T-helper 2 cell (primary cell): ENCODE data around the gene PRRT1.
A peak's percentile ranks its signal among the peaks of the same experiment; 100 is the strongest.
"Not testable (repeated sequence)": the region's sequence is repeated elsewhere in the genome, so short reads cannot be mapped to it uniquely, and the experiment has no call there.

Source experiments
- DNase-seq, 5 experiments: peaks; one replicate each; pipeline versions ENCODE4 v3.0.0 to v3.0.0-alpha.2; 2012 to 2022

The PRRT1 gene

DNA sequence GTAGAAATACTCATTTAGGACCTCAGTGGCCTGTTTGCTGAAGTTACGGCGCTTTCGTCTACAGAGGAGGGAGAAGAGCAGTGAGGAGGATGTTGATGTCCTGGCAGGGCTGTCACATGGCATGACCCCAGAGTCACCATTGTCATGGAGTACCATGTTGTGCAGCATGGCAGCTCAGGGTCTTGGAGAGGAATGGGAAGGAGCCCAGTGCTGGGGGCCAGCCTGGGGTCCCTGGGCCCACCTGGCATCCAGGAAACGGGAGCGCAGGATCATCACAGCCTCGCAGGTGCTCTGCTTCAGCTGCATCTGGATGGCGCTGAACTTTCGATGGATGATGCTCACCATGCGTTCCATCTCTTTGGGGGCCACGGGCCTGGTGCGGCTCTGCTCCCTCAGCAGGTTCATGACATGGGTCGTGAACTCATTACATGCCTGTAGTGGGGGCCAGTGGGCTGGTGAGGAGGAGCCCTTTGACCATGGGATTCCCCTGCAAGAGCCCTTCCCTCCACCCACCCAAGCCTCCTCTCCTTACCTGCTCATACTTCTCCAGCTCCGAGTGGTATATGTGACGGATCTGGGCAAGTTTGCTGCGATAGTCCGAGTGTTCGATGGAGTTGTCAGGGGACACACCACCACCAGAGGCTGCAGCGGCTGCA, 36.1 kb upstream of the PRRT1 start:
- DNase-seq: not testable (repeated sequence)

DNA sequence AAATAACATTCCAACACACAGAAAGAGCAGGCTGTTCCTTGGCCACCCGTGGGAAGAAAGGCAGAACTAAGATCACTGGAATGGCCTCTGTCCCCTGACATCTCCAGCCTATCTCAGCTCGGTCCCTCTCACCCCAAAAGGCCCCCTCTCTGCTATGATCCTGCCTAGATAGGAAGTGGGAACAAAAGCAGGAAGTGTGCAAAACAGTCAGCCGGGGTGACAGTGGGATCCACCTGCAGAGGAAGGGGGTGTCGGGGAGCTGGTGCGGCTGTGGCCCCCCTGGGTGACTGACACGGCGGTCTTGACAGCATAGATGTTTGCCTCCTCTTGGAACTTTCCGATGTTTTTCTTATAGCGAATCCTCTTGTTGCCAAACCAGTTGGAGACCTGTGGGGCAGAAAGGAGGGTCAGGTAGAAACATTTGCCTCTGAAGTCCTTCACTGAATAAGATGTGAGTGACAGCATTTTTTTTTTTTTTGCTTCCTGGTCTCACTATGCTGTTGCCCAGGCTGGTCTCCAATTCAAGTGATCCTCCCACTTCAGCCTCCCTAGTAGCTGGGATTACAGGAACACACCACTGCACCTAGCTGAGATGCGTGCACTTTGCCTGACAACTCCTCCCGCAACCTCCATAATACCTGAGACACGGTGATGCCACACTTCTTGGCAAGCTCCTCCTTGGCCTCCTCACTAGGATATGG, 35.4 kb upstream of the PRRT1 start:
- no peak for DNase-seq

DNA sequence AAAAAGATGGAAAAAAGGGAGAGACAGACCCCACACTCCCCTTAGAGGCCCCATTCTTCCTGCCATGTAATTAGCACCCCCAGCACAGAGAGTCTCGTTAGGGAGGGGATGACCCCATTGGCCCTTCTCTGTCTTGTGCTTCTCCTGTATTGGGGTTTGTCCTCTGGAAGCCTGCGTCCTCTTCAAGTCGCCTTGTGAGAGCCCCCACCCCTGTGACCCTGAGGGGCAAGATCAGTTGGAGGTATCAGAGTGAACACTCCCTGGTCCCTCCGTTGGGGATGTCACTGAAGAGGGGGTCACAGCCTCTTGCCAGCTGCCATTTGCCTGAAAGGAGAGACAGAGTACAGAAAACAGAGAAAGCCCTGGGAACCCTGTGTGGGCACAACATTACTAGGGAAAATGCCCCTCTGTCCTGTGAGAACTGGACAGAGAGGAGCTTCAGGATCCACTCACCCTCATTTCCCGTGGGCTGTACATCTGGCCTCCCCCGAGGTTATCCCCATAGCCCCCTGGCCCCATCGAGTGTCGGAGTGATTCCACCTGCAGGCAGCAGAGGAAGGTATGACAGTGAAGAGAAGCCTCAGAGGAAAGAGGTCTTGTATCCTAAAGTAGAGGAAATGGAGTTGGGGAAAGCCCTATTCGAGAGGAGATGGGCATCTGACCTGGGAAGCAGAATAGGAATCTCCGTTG, 34.6 kb upstream of the PRRT1 start:
- DNase-seq: not testable (repeated sequence)

DNA sequence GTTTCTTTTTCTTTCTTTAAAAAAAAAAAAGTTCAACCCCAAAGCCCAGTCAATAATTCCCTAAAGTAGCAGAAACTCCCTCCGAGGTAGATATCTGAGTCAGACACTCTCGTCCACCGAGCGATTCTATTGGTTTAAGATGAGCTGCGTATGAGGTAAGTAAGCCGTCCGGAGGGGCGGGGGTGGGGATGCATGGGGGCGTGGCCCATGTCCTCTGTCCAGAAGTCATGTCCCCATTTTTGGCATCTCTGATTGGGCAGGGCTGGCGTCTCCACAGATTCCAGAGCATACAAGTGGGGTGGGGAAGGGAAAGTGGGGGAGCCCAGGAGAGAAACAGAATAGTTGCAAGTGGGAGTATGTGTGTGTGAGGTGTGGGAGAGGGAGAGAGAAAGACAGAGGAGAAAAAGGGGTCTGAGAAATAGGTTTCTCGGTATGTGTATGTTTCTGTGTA, 34.0 kb upstream of the PRRT1 start:
- DNase-seq: peak in 4 of 5 experiments; percentile 42 to 87 (median 48)

DNA sequence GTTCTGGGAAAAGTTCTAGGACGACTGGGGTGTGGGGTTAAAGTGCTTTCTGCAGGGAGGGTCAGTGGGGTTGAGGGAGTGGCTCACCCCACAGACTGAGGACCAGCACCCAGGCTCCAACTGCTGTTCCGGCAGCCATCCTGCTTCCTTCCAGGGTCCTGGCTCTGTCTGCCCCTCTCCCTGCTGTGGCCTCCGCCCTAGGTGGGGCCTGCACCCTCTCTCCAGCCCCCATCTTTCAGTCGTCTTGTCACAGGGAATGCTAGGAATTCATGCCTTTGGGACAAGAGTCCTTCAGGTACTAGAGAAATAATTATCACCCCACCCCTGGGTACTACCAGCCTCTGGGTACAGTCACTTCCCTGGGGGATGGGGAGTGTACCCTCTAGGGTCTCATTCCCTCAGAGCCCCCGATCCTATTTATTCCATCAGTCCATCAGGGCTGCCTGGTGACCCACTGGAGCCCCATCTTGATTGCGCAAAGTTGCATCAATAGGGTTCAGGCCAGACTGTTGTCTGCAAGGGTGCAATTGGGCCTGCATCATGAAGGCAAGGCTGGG, 32.4 kb upstream of the PRRT1 start, which contains the start of gene AGER:
AGER (minus strand) TSS at position 170 of the 557 bp plus-strand sequence; CDS start at position 139, 31 bp downstream.
- DNase-seq: no peak

DNA sequence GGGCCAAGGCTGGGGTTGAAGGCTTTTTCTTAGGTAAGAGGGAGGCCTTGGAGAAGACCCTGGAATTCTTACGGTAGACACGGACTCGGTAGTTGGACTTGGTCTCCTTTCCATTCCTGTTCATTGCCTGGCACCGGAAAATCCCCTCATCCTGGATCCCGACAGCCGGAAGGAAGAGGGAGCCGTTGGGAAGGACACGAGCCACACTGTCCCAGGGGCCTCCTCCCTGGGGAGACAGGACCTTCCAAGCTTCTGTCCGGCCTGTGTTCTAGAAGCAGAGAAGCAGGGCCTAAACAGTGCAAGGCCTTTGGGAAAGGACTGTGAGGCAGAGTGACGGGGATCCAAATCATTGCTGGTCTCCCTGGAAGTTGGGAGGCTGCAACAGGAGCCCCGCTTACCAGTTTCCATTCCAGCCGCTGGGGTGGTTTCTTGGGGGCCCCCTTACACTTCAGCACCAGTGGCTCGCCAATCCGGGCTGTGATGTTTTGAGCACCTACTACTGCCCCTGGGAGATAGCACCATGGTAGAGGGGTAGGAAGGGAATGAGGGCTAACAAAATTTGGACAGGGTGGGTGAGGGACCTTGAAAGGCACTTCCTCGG, 31.8 kb upstream of the PRRT1 start:
- no peak for DNase-seq

DNA sequence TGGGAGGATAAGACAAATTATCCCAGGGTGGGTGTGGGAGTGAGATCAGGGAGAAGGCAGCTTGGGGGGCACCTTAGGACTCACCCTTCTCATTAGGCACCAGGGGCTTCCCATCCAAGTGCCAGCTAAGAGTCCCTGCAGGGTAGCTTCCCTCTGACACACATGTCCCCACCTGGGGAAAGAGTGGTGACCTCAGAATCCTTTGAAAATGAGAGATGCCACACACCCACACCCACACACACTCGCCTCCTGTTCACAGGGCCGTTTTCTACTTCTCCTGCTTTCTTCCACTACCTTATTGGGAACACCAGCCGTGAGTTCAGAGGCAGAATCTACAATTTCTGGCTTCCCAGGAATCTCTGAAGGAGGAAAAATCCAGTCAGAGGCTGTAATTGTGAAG, 31.3 kb upstream of the PRRT1 start:
- DNase-seq: no peak

DNA sequence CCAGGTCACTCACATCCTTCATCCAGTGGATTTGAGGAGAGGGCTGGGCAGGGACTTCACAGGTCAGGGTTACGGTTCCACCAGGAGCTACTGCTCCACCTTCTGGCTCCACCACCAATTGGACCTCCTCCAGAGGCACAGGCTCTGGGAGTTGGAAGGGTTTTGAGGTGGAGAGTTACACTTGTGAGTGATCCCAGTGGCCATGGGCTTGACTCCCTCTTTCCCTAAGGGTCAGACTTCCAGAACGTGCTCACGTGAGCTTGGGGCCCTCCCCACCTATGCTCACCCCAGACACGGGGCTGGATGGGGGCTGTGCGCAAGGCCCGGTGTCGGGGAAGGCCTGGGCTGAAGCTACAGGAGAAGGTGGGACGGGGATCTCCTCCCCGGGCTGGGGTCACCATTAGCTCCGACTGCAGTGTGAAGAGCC, 30.8 kb upstream of the PRRT1 start:
- no peak for DNase-seq

DNA sequence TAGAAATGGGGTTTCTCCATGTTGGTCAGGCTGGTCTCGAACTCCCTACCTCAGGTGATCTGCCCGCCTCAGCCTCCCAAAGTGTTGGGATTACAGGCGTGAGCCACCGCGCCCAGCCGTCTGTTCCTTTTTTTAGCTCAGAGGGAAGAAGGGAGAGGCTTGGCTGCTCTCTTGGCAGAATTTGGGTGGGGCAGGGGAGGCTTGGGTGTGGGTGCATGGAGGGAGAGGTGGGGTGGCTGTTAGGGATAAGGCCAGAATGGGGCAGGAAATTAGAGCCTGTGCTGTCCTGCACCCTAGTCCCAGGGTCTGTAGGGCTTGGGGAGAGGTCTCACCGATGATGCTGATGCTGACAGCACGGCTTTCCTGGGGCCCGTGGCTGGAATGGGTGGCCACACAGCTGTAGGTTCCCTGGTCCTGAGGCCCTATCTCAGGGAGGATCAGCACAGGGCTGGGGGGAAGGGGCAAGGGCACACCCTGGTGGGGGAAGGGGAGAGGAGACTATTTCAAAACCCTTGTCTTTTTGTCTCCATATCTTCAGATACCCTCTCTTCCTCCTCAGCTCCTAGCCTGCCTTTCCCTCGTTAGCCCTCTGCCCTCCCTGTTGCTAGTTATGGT, 30.3 kb upstream of the PRRT1 start:
- no peak for DNase-seq

DNA sequence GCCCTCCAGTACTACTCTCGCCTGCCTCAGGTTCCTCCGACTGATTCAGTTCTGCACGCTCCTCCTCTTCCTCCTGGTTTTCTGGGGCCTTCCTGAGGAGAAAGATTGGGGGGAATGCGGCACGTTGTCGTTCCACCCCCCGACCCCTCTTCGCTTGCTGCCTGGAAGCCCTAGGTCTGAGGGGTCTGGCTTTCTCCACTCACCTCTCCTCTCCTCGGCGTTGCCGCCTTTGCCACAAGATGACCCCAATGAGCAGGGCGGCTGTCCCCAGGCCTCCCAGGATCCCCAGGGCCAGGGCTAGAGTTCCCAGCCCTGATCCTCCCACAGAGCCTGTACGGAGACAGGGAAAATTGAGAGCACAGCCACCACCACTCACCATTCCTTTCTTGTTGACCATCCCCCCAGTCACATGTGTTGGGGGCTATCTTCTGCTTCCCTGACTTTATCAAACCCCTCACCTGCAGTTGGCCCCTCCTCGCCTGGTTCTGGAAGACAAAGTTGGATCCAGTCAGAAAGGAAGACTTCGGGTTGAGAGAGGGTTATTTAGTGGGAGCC, 29.5 kb upstream of the PRRT1 start:
- DNase-seq: no peak

DNA sequence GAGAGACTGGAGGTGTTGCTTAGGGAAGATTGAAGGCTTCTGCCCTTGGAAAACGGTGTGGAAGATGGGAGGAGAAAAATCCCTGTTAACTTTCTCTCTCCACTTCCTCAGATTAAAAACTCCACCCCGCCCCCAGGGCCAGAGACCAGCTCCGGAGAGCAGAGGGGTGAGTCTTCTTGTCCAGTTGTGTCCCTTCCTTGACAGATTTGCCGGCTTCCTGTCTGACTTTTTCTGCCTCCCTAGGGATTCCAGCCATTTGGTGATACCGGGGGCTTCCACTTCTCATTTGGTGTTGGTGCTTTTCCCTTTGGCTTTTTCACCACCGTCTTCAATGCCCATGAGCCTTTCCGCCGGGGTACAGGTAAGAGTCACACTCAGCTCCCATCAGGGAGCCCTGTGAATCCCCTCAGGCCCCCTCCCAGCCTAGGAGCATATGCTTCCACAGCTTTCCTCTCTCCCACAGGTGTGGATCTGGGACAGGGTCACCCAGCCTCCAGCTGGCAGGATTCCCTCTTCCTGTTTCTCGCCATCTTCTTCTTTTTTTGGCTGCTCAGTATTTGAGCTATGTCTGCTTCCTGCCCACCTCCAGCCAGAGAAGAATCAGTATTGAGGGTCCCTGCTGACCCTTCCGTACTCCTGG, 28.1 kb upstream of the PRRT1 start:
- no peak for DNase-seq

DNA sequence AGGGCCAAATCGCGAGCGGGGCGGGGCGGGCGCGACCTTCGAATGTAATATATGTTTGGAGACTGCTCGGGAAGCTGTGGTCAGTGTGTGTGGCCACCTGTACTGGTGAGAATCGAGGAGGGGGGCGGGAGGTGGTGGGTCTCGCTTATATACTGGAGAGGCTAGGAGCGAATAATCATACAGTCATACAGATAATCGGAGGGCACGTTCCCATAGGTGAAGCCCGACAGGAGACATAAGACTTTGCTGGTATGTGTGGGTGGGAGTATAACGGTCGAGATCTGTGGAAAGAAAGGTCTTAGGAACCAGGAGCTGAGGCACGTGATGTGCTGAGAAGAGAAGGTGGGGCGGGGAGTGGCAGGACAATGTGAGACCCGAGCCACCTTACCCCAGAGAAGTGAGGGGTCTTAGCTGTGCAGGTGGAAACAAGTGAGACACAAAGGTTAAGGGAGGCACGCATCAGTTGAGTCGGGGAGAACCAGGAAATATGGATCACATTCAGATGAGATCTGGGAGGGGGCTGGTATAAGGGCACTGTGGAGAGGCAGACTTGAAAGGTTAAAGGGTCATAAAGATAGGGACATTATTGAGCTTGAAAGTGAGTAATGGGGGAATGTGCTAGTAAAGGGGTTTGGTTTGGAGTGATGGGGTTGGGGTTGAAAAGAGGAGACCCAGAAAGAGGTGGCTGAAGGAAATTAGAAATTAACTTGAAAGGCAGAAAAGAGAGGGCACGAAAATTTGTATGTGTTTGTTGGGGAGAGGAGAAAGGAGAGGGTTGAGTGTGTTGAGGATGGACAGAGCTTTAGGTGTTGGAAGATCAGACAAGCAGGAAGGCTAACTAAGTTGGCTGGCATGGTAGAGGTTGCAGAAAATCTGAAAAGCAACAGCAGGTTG, 27.1 kb upstream of the PRRT1 start:
- no peak for DNase-seq

DNA sequence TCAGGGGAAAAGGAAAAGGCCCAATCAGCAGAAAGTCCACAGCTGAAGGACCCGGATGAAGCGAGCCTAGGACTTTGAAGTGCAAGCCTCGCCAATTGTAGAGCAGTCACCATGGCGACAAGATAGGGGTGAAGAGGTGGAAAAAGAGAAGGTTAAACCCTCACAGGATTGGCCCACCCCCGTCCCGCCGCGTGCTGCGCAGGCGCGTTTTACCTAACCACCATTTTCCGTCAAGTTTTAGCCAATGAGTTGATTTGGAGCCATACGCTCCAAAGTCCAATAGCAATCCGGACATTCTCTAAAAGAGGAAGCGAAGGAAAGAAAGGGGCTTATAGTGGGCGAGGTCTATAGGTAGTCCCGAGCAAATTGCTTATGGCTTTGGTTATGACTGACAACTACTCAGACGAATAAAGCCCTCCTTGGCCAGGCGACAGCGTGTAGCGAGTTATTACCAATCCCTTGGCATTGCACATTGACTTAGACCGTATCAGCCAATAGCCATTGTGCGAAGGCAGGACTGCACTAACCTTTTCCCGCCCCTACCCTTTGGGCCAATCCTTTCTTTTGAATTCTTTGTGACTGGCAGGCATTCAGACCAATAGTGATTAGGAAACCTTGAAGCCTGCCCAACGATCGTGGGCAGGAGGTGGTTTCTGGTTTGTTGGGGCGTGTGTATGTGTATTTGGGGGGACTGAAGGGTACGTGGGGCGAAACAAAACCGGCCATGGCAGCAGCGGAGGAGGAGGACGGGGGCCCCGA, 26.2 kb upstream of the PRRT1 start, which contains the start of gene RNF5:
RNF5 (plus strand) TSS at position 618 of the 759 bp plus-strand sequence; CDS start at position 725, 107 bp downstream.
- DNase-seq: peak; percentile 77 to 100 (median 91)

DNA sequence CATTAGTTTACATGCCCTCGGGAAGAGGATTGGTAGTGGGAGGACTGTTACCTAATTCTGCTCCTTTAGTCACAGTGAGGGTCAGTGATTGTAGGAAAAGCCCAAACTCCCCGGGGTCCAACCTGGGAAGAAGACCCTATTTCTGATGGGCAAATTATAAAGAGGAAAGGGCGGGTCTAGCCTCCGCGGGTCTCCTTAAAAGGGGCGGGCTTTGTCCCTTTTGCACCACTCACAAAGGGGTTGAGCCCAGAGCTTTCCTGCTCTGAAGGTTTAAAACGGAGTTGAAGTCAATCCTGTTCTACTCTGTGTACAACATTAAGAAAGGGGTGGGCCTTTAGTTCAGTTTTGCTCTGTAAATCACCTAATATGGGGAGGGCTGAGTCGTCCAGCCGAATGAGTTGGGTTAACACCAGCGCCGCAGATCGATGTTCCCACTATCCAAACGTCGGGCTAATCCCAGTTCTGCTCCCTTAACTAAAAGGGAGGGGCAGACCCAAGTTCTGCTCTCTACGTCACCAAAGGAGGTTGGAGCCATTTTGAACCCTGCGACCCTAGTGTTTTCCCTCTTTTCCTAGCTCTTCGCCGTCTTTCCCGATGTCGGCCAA, 25.5 kb upstream of the PRRT1 start:
- DNase-seq: peak in 2 of 5 experiments; percentile 35 to 77

DNA sequence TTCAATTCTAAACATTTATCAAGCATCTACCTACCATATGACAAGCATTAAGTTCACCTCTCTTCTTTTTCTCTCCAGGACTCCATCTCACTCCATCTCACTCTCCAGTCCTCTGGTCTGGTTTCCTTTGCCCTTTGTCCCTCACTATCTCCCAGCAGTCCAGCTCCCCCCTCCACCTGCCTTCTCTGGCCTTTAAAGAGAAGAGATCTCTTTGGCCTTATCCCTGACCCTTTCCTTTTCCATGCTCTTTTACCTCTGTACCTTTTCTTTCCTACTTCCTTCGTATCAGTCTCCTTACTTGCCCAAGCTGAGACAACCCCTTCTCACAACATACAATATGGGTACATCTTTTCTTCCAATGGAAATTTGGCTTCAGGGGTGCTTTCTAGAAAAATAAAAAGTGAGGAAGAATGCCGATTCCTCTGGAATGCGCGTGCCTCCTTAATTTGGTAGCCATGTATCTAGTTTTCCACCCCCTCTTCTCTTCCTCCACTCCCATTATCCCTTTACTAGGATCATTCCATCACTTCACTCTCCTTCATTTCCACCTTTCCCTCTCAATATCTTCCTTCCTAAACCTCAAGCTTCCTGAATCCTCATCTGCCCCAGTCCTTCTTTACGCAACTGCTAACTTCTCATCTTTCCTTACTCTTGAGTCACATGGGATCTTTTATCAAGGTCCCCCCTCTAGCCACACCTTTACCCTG, 24.9 kb upstream of the PRRT1 start:
- DNase-seq: no peak

DNA sequence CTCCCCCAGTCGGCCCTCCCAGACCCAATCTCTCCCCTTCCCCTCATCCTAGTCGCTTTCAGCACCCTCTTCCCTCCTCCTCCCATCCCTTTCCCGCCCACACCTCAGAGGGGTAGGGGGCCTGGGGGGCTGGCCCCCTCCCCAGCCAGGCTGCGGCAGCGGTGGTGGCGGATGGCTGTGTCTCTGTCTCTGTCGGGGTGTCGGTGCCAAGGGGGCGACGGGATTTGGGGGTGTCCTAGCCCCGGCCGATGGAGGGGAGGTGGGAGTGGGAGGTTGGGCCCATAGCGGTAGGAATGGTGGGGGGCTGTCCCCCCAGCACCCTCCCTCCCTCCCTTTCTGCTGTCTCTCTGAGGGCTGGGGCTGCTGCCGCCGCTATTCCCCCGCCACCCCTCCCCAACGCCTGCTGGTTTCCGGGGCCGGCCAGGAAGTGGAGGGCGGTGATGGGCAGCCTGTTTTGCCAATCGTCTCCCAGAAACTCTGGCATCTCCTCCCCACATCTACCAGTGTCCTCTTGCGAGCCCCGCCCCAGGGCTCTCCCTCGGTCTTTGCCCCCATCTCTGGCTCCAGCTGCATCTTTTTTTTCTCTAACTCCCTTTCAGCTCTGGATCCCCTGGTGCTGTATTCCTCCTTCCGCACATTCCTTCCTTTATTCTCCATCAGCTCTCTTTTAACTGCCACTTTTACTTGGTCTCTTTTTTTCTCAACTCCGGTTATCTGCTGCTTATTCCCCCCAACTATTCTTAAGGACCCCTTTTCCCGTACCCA, 24.2 kb upstream of the PRRT1 start, which contains the start of gene AGPAT1:
AGPAT1 (minus strand) TSS at position 374 of the 765 bp plus-strand sequence. CDS start 4,588 bp downstream, outside the sequence.
- peak; percentile 89 to 98 (median 94) for DNase-seq

DNA sequence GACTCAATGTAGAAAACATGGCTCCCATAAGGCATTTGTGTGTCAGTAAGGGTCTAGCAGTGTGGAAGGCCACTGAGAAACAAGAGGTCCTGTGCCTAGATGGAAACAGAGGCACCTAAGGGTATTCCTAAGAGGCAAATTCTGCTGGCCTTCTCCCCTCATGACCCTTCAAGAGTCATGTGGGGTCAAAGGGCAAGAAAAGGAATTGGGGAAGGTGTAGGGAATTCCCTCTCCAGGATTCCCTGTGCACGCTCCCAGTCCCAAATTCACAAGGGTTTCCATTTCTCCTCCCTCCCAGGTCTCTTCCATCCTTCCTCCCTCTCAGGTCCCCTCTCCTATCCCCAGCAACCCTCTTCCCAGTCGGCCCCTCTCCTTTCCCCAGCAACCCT, 23.6 kb upstream of the PRRT1 start:
- DNase-seq: no peak
